T-cell (primary cell): Measurements from ENCODE around the gene TUBGCP6. TPM values are rescaled to one million over a fixed set of nuclear protein-coding genes. Genes with fewer than 3 reads are reported as not detected.
A peak's percentile ranks its signal among the peaks of the same experiment; 100 is the strongest.

Experiments used
- ATAC-seq, 4 experiments: fragments of 200-7000 bp in 3 of 4; fragments of 150-1000 bp in 1 of 4; cut with Tn5 transposase; replicated peaks in 1 of 4; 1 replicate in 3 of 4; 2 replicates in 1 of 4; pipeline ENCODE4 v1.10.0; 2021; ENCODE audit warnings: moderate library complexity in 3 of 4, mild to moderate bottlenecking in 2 of 4, moderate number of reproducible peaks in 1 of 4
- CTCF ChIA-PET, 2 donors: fragments of 300-600 bp; sonication (Branson Sonifier 250); formaldehyde crosslinking; loops; one replicate each; lab custom pipeline; 2022; ENCODE audit warnings: antibody characterized with exemption in 2 of 2; lab: Charles Lee
- POLR2A ChIA-PET, 2 donors: fragments of 300-600 bp; sonication (Branson Sonifier 250); formaldehyde crosslinking; loops; one replicate each; lab custom pipeline; 2022; ENCODE audit warnings: antibody characterized with exemption in 2 of 2; lab: Charles Lee
- DNase-seq, 35 experiments: peaks; one replicate each; pipeline versions ENCODE4 v3.0.0 to v3.0.0-alpha.2; 2013 to 2023
- H3K27ac ChIP-seq: one replicate; pipeline ENCODE4 v1.5.1; 2013; ENCODE audit warnings: low read length
- H3K27me3 ChIP-seq, 2 experiments: replicated peaks in 1 of 2; 1 replicate in 1 of 2; 2 replicates in 1 of 2; pipeline versions ENCODE4 v1.6.1 to v1.7.0; 2013; ENCODE audit warnings: low read length in 1 of 2, mixed read lengths in 1 of 2; ENCODE audit not compliant: control insufficient read depth in 2 of 2, insufficient read depth in 2 of 2; ENCODE audit errors: extremely low read depth in 1 of 2
- H3K36me3 ChIP-seq, 2 donors: 1 replicate in 1 of 2; 2 replicates in 1 of 2; pipeline versions ENCODE4 v1.6.1 to v1.7.0; 2013; ENCODE audit warnings: low read length in 1 of 2; ENCODE audit not compliant: control insufficient read depth in 2 of 2, insufficient read depth in 1 of 2; ENCODE audit errors: extremely low read depth in 1 of 2
- H3K4me1 ChIP-seq, 2 experiments: 1 replicate in 1 of 2; 2 replicates in 1 of 2; pipeline versions ENCODE4 v1.6.1 to v1.7.0; 2013; ENCODE audit warnings: low read length in 2 of 2, mixed read lengths in 1 of 2; ENCODE audit not compliant: insufficient read depth in 2 of 2, control insufficient read depth in 1 of 2; ENCODE audit errors: extremely low read depth in 1 of 2
- H3K4me3 ChIP-seq, 2 donors: 1 replicate in 1 of 2; 2 replicates in 1 of 2; pipeline versions ENCODE4 v1.5.1 to v1.7.0; 2013; ENCODE audit warnings: mild to moderate bottlenecking in 2 of 2, low read length in 1 of 2, moderate library complexity in 1 of 2; ENCODE audit not compliant: control insufficient read depth in 1 of 2; ENCODE audit errors: extremely low read depth in 1 of 2
- H3K9me3 ChIP-seq: 2 replicates; pipeline ENCODE4 v1.7.0; 2013
- H3K27ac Mint-ChIP-seq, 2 donors: one replicate each; pipeline ENCODE4 v1.8.0; 2020 to 2021; ENCODE audit warnings: mild to moderate bottlenecking in 2 of 2, mixed read lengths in 2 of 2
- H3K27me3 Mint-ChIP-seq, 2 donors: one replicate each; pipeline ENCODE4 v1.8.0; 2021 to 2022; ENCODE audit warnings: mixed read lengths in 2 of 2
- H3K36me3 Mint-ChIP-seq: one replicate; pipeline ENCODE4 v1.8.0; 2021; ENCODE audit warnings: mixed read lengths
- H3K4me1 Mint-ChIP-seq, 3 donors: one replicate each; pipeline ENCODE4 v1.8.0; 2020 to 2022; ENCODE audit warnings: mixed read lengths in 3 of 3, mild to moderate bottlenecking in 1 of 3
- H3K4me3 Mint-ChIP-seq, 3 donors: one replicate each; pipeline ENCODE4 v1.8.0; 2020 to 2022; ENCODE audit warnings: mild to moderate bottlenecking in 3 of 3, mixed read lengths in 3 of 3, moderate library complexity in 3 of 3
- H3K9me3 Mint-ChIP-seq, 3 donors: one replicate each; pipeline ENCODE4 v1.8.0; 2020 to 2022; ENCODE audit warnings: mixed read lengths in 3 of 3
- WGBS: methylation state at CpG from one replicate; pipeline ENCODE4 v1.1.5; 2013; ENCODE audit warnings: missing lambda C conversion rate; ENCODE audit not compliant: insufficient coverage; 5-methylcytosine and 5-hydroxymethylcytosine counted together
- total RNA-seq, 35 experiments: library from RNA in 6 of 35; stranded (reverse) in 6 of 35; fragments of 120-200 nt in 1 of 35; gene quantifications; one replicate each; pipeline versions ENCODE4 v1.2.1 to v1.2.4 and lab custom pipeline; 2013 to 2026

Gene TUBGCP6
- total RNA-seq, 5 donors from 2014 or later (not counting 1 experiment from before 2014, with no cell fraction given): 129 to 144 (median 132) TPM

DNA sequence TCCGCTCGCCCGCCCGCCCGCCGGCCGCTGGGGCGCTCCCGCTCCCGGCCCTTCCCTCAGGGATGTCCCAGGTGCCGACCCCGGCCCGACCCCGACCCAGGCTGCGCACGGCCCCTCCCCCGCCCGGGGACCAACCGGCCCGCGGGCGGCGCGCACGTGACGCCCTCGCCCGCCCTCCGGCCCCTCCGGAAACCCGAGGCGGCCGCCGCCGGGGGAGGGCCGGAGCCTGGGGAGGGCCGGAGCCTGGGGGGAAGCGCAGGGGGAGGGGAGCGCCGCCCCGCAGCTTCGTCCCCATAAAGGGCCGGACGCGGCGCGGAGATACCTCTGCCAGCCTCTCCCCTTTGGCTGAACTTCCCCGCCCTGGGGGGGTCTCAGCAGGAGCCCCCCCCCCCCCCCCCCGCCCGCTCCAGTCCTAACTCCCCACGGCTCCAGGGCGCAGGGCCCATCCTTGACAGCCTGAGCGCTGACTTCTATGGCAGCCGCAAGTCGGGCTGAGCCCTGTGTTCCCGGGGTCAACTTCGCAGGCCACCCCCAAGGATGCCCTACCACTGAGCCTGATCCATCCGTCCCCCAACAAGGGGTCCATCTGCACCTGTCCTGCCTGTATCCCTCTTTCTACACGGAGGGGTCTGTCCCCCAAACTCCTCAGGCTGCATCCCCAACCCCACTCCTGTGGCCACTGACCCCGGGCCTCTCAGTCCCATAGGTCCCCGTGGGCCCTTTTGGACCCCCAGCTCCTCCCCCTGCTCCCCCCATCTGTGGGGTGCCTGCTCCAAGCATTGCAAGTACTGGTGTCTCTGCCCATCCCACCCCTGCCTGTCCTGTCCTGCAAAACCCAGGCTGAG lies 17.0 kb upstream of the TUBGCP6 start, which contains the start of gene MAPK12:
Gene MAPK12, minus strand, starts transcription at position 69 of the 845 bp plus-strand sequence. CDS start 174 bp downstream, outside the sequence.
- DNase-seq (no peak), ATAC-seq (no peak)
- 6% methylated on average over 46 of the region's 61 CpGs for WGBS
- Histone ChIP-seq H3K36me3 (no peaks in the 10 kb centered on the region), H3K4me3 (no peak within 1 kb of the TSS), H3K9me3 (no peaks in the 10 kb centered on the region), H3K4me1 (peaks cover 0 to 18% of the 10 kb centered on the region in 2 experiments), H3K27ac (no peak within 1 kb of the TSS), H3K27me3 (peaks cover 0 to 46% of the 10 kb centered on the region in 2 experiments)
- no peaks in the 10 kb centered on the region for H3K9me3 Mint-ChIP-seq
- H3K36me3 Mint-ChIP-seq: no peaks in the 10 kb centered on the region
- ChIA-PET POLR2A (no interaction called here), CTCF (interaction anchor here in 1 of 2 donors (1.5 kb wide), 1 partner anchor 9 kb away, joined by 4 read pairs; no protein-coding TSS in a partner anchor)
- H3K27ac Mint-ChIP-seq: no peak within 1 kb of the TSS
- H3K27me3 Mint-ChIP-seq: peaks cover 14 to 34% of the 10 kb centered on the region in 2 donors
- H3K4me3 Mint-ChIP-seq: peak within 1 kb of the TSS; percentile 41 to 75 (median 47)
- H3K4me1 Mint-ChIP-seq: peaks cover 6 to 7% (median 7%) of the 10 kb centered on the region in 3 donors

GRCh38 chr22:50260801-50261614 lies 16.2 kb upstream of the TUBGCP6 start:
- no peaks in the 10 kb centered on the region for H3K9me3 Mint-ChIP-seq

GRCh38 chr22:50260434-50260800 lies 15.6 kb upstream of the TUBGCP6 start:
- Histone ChIP-seq H3K4me3 (no peak overlapping the region), H3K4me1 (peaks cover 0 to 18% of the 10 kb centered on the region in 2 experiments), H3K9me3 (no peaks in the 10 kb centered on the region), H3K27me3 (peaks cover 0 to 52% of the 10 kb centered on the region in 2 experiments), H3K36me3 (no peaks in the 10 kb centered on the region), H3K27ac (no peak overlapping the region)
- no peak for DNase-seq
- POLR2A ChIA-PET: no interaction called here
- no peak overlapping the region for H3K27ac Mint-ChIP-seq
- CTCF ChIA-PET: interaction anchor here in 1 of 2 donors (0.6 kb wide), 2 partner anchors 8 to 103 kb away, joined by 3 to 4 read pairs; no protein-coding TSS in a partner anchor
- no peaks in the 10 kb centered on the region for H3K36me3 Mint-ChIP-seq
- H3K4me3 Mint-ChIP-seq: peak overlapping the region in 1 of 3 donors; percentile 7
- peaks cover 6 to 7% (median 7%) of the 10 kb centered on the region in 3 donors for H3K4me1 Mint-ChIP-seq
- H3K9me3 Mint-ChIP-seq: no peaks in the 10 kb centered on the region
- H3K27me3 Mint-ChIP-seq: peaks cover 14 to 34% of the 10 kb centered on the region in 2 donors
- no peak for ATAC-seq
- WGBS: 54% methylated on average over 3 of the region's 11 CpGs

More at GRCh38 chr22:50260801-50261614, 16.2 kb upstream of the TUBGCP6 start:
- peak; percentile 13 to 62 (median 31) for ATAC-seq
- H3K9me3 ChIP-seq: no peaks in the 10 kb centered on the region
- Mint-ChIP-seq H3K27ac (no peak overlapping the region), H3K36me3 (no peaks in the 10 kb centered on the region), H3K4me1 (peaks cover 6 to 7% (median 7%) of the 10 kb centered on the region in 3 donors), H3K27me3 (peaks cover 14 to 34% of the 10 kb centered on the region in 2 donors), H3K4me3 (peak overlapping the region in 1 of 3 donors; percentile 7)
- WGBS: 2% methylated on average over 90 of the region's 92 CpGs
- no peaks in the 10 kb centered on the region for H3K36me3 ChIP-seq
- CTCF ChIA-PET: interaction anchor here in 1 of 2 donors (0.6 to 1.5 kb wide), 2 partner anchors 9 kb away, joined by 3 to 4 read pairs; no protein-coding TSS in a partner anchor
- H3K27me3 ChIP-seq: peaks cover 0 to 52% of the 10 kb centered on the region in 2 experiments
- no peak overlapping the region for H3K27ac ChIP-seq
- peak in 1 of 35 experiments; percentile 35 for DNase-seq
- no peak overlapping the region for H3K4me3 ChIP-seq
- POLR2A ChIA-PET: no interaction called here
- H3K4me1 ChIP-seq: peaks cover 0 to 18% of the 10 kb centered on the region in 2 experiments

DNA sequence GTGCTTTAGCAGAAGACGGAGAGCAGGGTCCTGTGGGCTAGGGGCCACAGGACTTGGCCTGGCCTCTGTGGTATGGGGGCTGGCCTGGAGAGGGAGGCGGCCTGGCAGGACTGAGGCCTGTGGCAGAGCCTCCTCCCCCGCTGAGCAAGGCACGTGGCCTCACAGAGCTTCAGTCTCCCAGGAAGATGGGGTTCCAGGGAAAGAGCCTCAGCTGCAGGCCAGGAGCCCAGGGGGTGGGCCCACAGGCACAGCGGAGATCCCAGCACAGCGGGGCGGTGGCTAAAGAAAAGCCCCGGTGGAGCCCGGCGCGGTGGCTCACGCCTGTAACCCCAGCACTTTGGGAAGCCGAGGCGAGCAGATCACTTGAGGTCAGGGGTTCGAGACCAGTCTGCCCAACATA lies 14.5 kb upstream of the TUBGCP6 start:
- Histone ChIP-seq H3K27ac (no peak overlapping the region), H3K4me1 (peaks cover 0 to 18% of the 10 kb centered on the region in 2 experiments), H3K27me3 (peaks cover 0 to 52% of the 10 kb centered on the region in 2 experiments), H3K4me3 (no peak overlapping the region), H3K9me3 (no peaks in the 10 kb centered on the region), H3K36me3 (no peaks in the 10 kb centered on the region)
- no peak for ATAC-seq
- ChIA-PET POLR2A (no interaction called here), CTCF (interaction anchor here in 1 of 2 donors (0.6 kb wide), 1 partner anchor 139 kb away, joined by 4 read pairs; no protein-coding TSS in a partner anchor)
- WGBS: 85% methylated on average over 3 of the region's 15 CpGs
- Mint-ChIP-seq H3K4me3 (peak overlapping the region in 1 of 3 donors; percentile 16), H3K4me1 (peaks cover 6 to 7% (median 7%) of the 10 kb centered on the region in 3 donors), H3K27me3 (peaks cover 14 to 31% of the 10 kb centered on the region in 2 donors), H3K27ac (no peak overlapping the region), H3K36me3 (no peaks in the 10 kb centered on the region), H3K9me3 (no peaks in the 10 kb centered on the region)
- no peak for DNase-seq

DNA sequence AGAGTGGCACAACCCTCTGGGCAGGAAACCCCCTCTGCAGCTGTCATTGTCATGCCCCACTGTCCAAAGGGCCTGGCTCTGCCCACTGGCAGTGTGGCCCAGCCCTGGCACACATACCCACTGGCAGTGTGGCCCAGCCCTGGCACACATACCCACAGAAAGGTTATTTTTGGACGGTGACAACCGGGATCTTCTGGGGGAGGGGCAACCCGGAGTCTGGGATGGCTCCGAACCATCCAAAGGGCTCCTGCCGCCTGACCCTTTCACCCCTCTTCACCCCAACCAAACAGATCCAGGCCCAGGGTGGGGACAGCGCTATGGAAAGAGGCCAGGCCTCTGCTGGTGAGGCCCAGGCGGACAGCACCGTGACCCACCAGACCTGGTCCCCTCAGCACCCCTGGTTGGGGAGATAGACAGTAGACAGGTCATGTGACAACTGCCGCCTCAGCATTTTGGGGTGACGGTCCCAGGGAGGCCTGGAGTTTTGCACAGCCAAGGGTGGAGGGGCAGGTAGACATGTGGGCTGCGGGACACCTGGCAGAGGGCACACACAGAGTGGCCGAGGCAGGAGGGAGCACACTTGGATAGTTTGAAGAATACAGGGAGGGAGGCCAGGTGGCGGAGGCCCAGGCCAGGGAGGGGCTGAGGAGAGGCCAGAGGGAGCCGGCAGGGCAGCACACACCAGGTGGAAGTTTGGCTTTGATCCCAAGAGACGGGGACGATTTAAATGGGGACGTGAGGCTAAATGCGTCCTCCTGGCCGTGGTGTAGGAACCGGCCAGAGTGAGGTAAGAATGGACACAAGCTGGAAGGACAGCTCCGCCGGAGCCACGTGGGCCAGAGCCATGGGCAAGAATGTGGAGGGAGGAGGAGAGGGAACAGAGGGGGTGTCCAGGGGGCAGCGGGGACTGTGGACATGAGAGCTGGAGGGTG lies 13.8 kb upstream of the TUBGCP6 start:
- Histone ChIP-seq H3K27me3 (peaks cover 0 to 51% of the 10 kb centered on the region in 2 experiments), H3K36me3 (no peaks in the 10 kb centered on the region), H3K27ac (no peak overlapping the region), H3K9me3 (no peaks in the 10 kb centered on the region), H3K4me1 (peaks cover 0 to 18% of the 10 kb centered on the region in 2 experiments), H3K4me3 (no peak overlapping the region)
- no peaks in the 10 kb centered on the region for H3K36me3 Mint-ChIP-seq
- no peaks in the 10 kb centered on the region for H3K9me3 Mint-ChIP-seq
- peak overlapping the region in 1 of 2 donors; percentile 43 for H3K27ac Mint-ChIP-seq
- H3K4me3 Mint-ChIP-seq: peak overlapping the region in 1 of 3 donors; percentile 16
- H3K4me1 Mint-ChIP-seq: peaks cover 6 to 7% (median 7%) of the 10 kb centered on the region in 3 donors
- ChIA-PET CTCF (no interaction called here), POLR2A (no interaction called here)
- peaks cover 14 to 31% of the 10 kb centered on the region in 2 donors for H3K27me3 Mint-ChIP-seq
- ATAC-seq (no peak), DNase-seq (no peak)
- WGBS: 91% methylated on average over 20 of the region's 24 CpGs
